Epithelial cell of prostate (primary cell): ENCODE results near the gene GALNT9.
"Not testable (repeated sequence)": the region's sequence is repeated elsewhere in the genome, so short reads cannot be mapped to it uniquely, and the experiment has no call there.

ENCODE experiments used
- DNase-seq: peaks from one replicate; pipeline ENCODE4 v3.0.0-alpha.2; 2011; ENCODE audit warnings: low read depth, low spot score
- H3K27ac ChIP-seq: fragments of 450-650 bp; 2 replicates; pipeline ENCODE4 v1.5.1; 2017; ENCODE audit warnings: mild to moderate bottlenecking

GALNT9 gene

GRCh38 chr12:132209619-132210222 is 119.7 kb downstream of the GALNT9 start:
- no peak for DNase-seq
- H3K27ac ChIP-seq = no peak overlapping the region

- DNase-seq = no peak
- H3K27ac ChIP-seq = no peak overlapping the region
These were observed 121.1 kb downstream of the GALNT9 start for GRCh38 chr12:132208153-132208823.

GRCh38 chr12:132207083-132207775 is 122.2 kb downstream of the GALNT9 start:
- DNase-seq = no peak
- H3K27ac ChIP-seq = no peak overlapping the region

GRCh38 chr12:132206046-132206434 is 123.3 kb downstream of the GALNT9 start:
- no peak overlapping the region for H3K27ac ChIP-seq
- no peak for DNase-seq

- no peak for DNase-seq
- H3K27ac ChIP-seq = no peak overlapping the region
These were observed 123.9 kb downstream of the GALNT9 start for GRCh38 chr12:132205271-132206045.

GRCh38 chr12:132204793-132205270 is 124.6 kb downstream of the GALNT9 start:
- DNase-seq = no peak
- H3K27ac ChIP-seq = no peak overlapping the region

- no peak overlapping the region for H3K27ac ChIP-seq
- DNase-seq = no peak
These were observed 125.2 kb downstream of the GALNT9 start for GRCh38 chr12:132204063-132204792.

GRCh38 chr12:132202929-132203721 is 126.3 kb downstream of the GALNT9 start:
- H3K27ac ChIP-seq = no peak overlapping the region
- DNase-seq = no peak

GRCh38 chr12:132201391-132202120 is 127.8 kb downstream of the GALNT9 start:
- DNase-seq = no peak
- H3K27ac ChIP-seq = no peak overlapping the region

GRCh38 chr12:132200800-132201199 is 128.6 kb downstream of the GALNT9 start:
- DNase-seq = no peak
- no peak overlapping the region for H3K27ac ChIP-seq

- no peak for DNase-seq
- no peak overlapping the region for H3K27ac ChIP-seq
These were observed 129.7 kb downstream of the GALNT9 start for GRCh38 chr12:132199526-132200319.

GRCh38 chr12:132199101-132199500 is 130.3 kb downstream of the GALNT9 start:
- no peak overlapping the region for H3K27ac ChIP-seq
- DNase-seq = no peak

- DNase-seq = no peak
These were observed 131.6 kb downstream of the GALNT9 start for GRCh38 chr12:132197581-132198354.

GRCh38 chr12:132196873-132197390 is 132.5 kb downstream of the GALNT9 start:
- no peak overlapping the region for H3K27ac ChIP-seq
- no peak for DNase-seq

More at GRCh38 chr12:132197581-132198354, 131.6 kb downstream of the GALNT9 start:
- no peak overlapping the region for H3K27ac ChIP-seq

GRCh38 chr12:132196038-132196872 is 133.1 kb downstream of the GALNT9 start:
- H3K27ac ChIP-seq = no peak overlapping the region
- DNase-seq = no peak

GRCh38 chr12:132195242-132195641 is 134.1 kb downstream of the GALNT9 start:
- not testable (repeated sequence) for H3K27ac ChIP-seq, DNase-seq
